ENCODE measurements around the gene SATB2.

DNA sequence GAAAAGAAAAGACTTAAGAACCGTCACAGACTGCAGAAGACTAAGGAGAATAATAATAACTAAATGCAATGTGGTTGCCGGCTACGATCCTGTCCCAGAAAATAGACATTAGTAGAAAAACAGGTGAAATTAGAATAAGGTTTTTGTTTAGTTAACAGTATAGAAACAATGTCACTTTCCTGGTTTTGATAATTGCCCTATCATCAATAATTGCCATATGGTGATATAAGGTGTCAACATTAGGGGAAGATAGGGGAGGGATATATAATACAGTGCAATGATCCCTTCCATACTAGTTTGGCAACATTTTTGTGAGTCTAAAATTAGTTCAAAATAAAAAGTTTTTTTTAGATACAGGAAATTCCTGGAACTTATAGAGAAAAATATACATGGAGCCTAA lies 144.8 kb downstream of the SATB2 start:
- TF ChIP-seq, protein P1, sequence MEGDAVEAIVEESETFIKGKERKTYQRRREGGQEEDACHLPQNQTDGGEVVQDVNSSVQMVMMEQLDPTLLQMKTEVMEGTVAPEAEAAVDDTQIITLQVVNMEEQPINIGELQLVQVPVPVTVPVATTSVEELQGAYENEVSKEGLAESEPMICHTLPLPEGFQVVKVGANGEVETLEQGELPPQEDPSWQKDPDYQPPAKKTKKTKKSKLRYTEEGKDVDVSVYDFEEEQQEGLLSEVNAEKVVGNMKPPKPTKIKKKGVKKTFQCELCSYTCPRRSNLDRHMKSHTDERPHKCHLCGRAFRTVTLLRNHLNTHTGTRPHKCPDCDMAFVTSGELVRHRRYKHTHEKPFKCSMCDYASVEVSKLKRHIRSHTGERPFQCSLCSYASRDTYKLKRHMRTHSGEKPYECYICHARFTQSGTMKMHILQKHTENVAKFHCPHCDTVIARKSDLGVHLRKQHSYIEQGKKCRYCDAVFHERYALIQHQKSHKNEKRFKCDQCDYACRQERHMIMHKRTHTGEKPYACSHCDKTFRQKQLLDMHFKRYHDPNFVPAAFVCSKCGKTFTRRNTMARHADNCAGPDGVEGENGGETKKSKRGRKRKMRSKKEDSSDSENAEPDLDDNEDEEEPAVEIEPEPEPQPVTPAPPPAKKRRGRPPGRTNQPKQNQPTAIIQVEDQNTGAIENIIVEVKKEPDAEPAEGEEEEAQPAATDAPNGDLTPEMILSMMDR (conservative IDR thresholded peaks at IDR 0.05): no peak
- TF ChIP-seq EZH2 (IDR thresholded peaks at IDR 0.05; ENCODE audit: low read depth): no peak
